Left cardiac atrium (tissue), 4 donors: ENCODE results near the gene SYNPR. TPM values are rescaled to one million over a fixed set of nuclear protein-coding genes. Genes with fewer than 3 reads are reported as not detected.

Source experiments
- ATAC-seq, 2 donors: fragments of 200-7000 bp; cut with Tn5 transposase; one replicate each; pipeline ENCODE4 v1.9.1; 2020; ENCODE audit warnings: mild to moderate bottlenecking in 2 of 2, moderate library complexity in 2 of 2
- DNase-seq: peaks from one replicate; pipeline ENCODE4 v3.0.0-alpha.2; 2020
- intact Hi-C, 2 donors: fragments of 100-400 bp; cut with DNase I; formaldehyde crosslinking; loops; one replicate each; pipeline versions ENCODE4 v1.14.1 to v1.15.1; 2022 to 2023
- total RNA-seq, 2 donors: library from RNA; stranded (reverse); fragmentation: NEBNext Ultra II Directional; extraction: Animal tissue kit (Norgen Biotek cat#: 25700); gene quantifications; one replicate each; pipeline ENCODE4 v1.2.1, GENCODE V29; 2021
- donor health status: DM: no; HTN: yes; CAD: no.
- donor health status: DM: no; HTN: yes; CAD: no; lungs with severe emphysema.
- donor health status: DM: yes; HTN: yes; CAD: no.
- donor health status: Dilated cardiomyopathy.

SYNPR gene
- total RNA-seq, 2 donors from 2014 or later, result 5.3 to 10.4 TPM

DNA sequence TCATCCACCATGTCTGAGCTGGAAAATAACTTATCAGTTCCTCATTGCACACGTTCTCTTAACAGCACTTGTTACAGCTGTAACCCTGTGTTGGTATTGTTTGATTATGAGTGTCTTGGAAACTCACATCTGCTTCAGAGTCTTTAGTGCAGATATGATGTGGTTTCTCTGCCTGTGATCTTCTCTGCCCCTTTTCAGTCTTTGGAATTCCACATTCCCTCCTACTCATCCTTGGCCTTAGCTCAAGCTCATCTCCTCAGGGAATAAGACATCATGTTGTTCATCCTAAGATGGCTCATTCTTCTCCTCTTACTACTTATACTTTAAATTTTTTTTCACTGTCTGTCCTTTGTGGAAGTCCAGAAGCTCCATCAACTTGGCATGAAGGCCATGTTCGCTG is 77.7 kb downstream of the SYNPR start:
- intact Hi-C loops, result loop anchor here in 1 of 2 donors (10.0 kb wide), 2 partner anchors 639 to 1129 kb away; no protein-coding TSS in a partner anchor
- no peak for ATAC-seq
- no peak for DNase-seq

- DNase-seq, result no peak
- intact Hi-C loops, result no loop called here
- ATAC-seq, result no peak
Measured at GRCh38 chr3:63364495-63364894, 86.4 kb downstream of the SYNPR start.

DNA sequence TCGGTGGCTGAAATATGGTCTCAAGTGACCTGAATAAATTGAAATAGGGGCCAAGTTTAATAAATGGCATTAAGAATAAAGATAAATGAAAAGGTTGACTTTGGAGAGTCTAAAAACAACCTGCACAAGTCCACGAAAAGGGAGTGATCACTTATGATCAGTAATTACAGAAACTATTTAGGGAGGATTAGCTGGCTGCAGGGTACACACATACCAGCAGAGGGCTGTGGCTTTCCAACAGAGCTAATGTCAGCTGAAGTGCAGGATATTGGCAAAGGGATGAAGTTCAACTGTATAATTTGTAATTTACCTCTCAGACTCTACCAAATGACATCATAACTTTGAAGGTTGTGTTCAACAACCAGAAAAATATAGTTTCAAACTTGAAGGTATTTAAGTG is 86.8 kb downstream of the SYNPR start:
- intact Hi-C loops, result no loop called here
- DNase-seq, result no peak
- no peak for ATAC-seq

GRCh38 chr3:63365671-63366070 is 87.6 kb downstream of the SYNPR start:
- ATAC-seq (no peak), DNase-seq (no peak)
- intact Hi-C loops, result no loop called here

- DNase-seq (no peak), ATAC-seq (no peak)
- intact Hi-C loops, result no loop called here
Measured at GRCh38 chr3:63370094-63370493, 92.0 kb downstream of the SYNPR start.

DNA sequence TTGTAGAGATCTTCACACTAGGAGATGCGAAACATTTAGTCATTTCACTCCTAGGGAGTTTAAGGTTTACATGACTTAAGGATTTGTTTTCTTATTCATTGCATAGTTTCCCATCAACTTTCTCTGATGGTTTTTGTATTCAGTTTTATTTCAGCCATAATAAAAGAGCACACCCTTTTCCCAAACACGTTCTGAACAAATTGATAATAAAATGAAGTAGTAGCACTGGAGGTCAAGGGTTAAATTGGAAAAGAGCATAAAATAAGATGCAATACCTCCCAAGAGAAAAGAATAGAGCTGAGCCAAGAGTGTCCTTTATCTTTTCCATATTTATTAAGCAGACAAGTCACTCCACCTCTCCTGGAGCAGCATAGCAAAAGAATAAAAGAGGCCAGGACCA is 104.9 kb downstream of the SYNPR start:
- ATAC-seq, result no peak
- intact Hi-C loops, result no loop called here

DNA sequence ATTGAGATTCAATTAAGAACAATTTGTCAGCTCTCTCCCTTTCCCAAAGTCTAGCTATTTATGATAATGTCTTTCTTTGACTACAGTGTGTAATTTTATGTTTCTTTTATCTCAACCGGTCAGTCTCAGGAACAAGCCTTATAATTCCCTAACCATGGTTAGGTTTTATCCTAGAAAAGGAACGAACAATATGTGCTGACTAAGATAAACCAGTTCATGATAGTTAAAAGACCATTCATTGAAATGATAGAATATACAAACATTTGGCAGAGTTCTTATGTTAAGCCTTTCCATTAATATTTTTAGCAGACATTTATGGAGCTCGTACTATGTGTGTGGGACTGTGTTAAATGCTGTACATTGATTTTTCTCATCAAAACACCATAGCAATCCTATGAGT is 106.3 kb downstream of the SYNPR start:
- DNase-seq (no peak), ATAC-seq (no peak)
- intact Hi-C loops, result no loop called here

More for the DNA sequence above, 104.9 kb downstream of the SYNPR start:
- DNase-seq, result no peak

GRCh38 chr3:63385629-63386028 is 107.5 kb downstream of the SYNPR start:
- intact Hi-C loops, result no loop called here
- no peak for DNase-seq
- ATAC-seq, result no peak

DNA sequence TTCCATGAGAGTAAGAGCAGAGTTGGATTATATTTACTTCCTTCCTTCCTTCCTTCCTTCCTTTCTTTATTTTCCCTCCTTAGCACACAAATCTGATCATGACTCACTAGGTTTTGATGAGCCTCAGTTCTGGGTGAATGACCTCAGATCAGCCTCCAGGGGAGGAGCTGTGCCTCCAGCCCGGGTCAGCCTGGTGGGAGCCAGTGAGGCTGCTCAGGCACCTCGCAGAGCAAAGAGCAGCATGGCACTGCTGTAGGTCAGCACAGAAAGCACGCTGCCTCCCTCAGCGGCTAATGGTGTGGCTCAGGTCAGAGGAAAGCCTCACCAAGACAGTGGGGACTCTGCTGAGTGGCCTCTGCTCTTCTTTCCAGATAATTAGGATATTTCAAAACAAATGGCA is 108.5 kb downstream of the SYNPR start:
- intact Hi-C loops, result no loop called here
- DNase-seq (no peak), ATAC-seq (no peak)

GRCh38 chr3:63387568-63387967 is 109.5 kb downstream of the SYNPR start:
- ATAC-seq (no peak), DNase-seq (no peak)
- intact Hi-C loops, result no loop called here

DNA sequence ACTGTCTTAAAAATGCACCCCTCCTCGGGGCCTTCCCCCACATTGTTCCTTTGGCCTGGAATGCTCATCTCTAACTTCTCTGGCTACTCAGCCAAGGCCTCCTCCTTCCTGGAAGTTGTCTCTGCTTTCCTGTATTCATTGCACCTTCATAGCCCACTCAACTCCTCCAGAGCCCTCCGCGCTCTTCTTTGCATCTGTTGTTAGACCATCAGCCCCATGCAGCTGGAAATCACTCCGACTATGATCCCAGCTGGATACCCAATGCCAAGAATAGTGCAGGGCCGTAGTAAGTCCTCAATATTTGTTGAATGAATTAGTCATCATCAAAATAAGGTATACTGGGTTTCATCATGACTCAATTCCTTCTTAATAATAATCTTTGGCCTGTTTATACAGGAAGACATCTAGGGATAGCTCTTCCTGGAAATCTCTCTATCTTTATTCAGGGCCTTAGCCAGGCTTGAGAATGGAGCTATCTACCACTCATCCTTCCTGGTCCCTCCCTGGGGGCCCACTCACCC is 112.7 kb downstream of the SYNPR start:
- no peak for DNase-seq
- intact Hi-C loops, result no loop called here
- ATAC-seq, result no peak

DNA sequence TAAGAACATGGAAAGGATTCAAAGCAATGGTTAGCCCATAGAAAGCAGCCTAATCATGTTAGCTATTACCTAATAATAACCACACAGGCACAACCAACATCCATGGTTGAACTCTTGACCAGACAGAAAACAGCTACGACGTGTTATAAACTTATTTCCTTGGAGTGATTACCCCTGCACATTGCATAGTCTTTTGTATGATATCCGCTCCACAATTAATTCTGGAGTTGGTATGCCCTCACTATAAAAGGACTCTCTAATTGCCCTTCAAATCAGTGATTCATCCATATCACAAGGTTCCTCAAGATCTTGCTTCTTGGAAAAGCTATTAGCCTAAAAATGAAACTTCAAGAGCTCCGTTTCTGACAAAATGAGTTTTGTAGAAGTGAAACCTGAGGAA is 117.9 kb downstream of the SYNPR start:
- ATAC-seq (no peak), DNase-seq (no peak)
- intact Hi-C loops, result no loop called here

DNA sequence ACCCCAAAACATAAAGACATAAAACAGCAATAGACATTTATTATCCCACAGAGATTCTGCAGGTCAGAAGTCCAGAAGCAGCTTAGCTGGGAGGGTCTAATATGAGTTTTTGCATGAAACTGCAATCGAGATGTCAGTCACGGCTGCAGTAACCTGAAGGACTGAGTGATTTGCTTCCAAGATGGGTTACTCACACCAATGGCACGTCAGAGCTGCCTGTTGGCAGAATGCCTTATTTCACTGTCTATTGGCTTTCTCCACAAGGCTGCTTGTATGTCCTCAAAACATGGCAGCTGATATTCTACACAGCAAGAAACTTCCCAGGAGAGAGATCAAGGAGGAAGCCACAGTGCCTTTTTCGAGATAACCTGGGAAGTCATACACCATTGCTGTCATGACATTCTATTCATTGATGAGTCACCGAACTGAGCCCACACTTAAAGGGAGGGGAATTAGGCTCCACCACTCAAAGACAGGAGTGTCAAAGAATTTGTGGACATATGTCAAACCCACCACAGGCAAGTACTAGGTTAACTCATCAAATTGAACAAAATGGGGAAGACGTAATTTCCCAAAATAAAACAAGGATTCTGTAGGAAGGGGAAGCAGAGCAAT is 122.2 kb downstream of the SYNPR start:
- intact Hi-C loops, result no loop called here
- DNase-seq (no peak), ATAC-seq (no peak)

GRCh38 chr3:63405882-63406281 is 127.8 kb downstream of the SYNPR start:
- intact Hi-C loops, result no loop called here
- no peak for ATAC-seq
- DNase-seq, result no peak

- DNase-seq, result no peak
- ATAC-seq, result no peak
- intact Hi-C loops, result no loop called here
Measured at GRCh38 chr3:63413523-63413922, 135.4 kb downstream of the SYNPR start.

- intact Hi-C loops, result no loop called here
- DNase-seq (no peak), ATAC-seq (no peak)
Measured at GRCh38 chr3:63414607-63415006, 136.5 kb downstream of the SYNPR start.

- DNase-seq (no peak), ATAC-seq (no peak)
- intact Hi-C loops, result no loop called here
Measured at GRCh38 chr3:63429905-63430304, 151.8 kb downstream of the SYNPR start.

DNA sequence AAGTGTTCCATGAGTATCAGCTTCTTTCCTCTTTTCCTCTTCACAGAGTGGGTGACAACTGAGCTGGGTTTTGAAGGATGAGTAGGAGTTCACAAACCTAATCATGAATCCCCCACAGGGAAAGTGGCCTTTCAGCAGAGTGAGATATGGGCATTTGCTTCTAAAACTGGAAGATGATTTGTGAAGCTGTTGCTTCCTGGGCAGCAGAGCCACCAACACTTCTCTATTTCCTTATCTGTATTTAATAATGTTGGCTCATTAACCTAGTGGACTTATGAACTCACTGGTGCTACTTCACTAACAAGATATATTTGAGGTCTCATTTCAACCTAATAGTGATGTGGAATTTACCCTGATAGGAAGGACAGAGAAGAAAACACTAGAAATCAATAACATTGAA is 152.8 kb downstream of the SYNPR start:
- no peak for DNase-seq
- intact Hi-C loops, result no loop called here
- ATAC-seq, result no peak

DNA sequence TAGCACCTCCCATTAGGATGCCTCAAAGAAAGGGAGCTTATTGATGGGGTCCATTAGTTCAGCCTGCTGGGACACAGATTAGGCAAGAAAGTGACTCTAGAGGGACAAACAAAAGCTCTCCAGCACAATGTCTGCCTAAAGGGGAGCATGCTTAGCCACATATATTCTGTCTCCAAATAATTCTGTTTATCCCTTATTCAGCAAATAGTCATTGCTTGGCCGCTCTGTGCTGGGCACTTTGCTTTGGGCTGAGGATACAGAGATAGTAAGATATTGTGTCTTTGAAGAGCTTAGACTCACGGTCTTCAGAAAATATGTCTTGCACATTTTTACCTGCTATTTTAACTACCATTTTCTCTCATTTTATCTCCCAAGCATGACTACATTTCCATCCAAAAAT is 159.8 kb downstream of the SYNPR start:
- intact Hi-C loops, result no loop called here
- ATAC-seq (no peak), DNase-seq (no peak)

DNA sequence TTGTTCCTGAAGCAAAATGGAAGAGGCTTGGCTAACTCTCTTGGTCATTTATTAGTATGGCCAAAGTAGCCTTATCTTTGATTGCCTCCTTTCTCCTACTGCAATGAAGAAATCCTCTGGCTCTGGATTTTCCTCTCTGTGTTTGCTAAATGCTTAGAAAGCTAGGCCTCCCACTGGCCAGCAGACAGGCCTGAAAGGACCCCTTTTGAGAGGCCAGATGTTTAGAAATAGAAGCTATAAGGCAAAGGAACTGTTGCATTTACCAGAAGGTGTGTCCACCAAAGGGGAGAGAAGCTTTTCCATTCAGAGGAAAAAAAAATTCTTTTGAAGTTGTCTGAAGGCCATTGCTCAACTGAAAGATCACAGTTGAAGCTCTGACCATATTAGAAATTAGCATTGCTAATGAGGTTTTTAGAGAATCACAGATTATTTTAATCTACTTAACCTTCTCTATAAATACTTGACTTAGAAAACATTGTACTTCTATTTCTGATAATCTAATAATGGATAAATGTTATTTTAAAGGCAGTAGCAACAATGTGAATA is 160.8 kb downstream of the SYNPR start:
- intact Hi-C loops, result no loop called here
- ATAC-seq, result no peak
- DNase-seq, result no peak

DNA sequence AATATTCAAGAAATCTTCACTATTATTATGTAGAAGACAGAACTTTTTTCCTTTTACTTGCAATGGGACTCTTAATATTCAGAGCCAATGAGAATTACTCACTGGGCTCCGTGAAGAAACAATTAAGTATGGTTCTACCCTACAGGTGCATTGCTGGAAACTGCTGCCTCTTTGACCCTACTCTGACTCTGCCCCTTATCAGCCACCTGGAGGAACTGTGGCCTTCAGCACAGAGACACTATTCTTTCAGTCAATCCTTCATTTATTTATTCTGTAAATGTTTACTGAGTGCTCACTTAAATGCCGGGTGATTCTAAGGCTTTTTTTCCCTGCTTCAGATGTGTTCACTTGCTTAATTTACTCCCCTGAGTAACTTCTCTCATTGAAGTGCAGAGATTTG is 163.2 kb downstream of the SYNPR start:
- no peak for ATAC-seq
- intact Hi-C loops, result no loop called here
- no peak for DNase-seq
